ENCODE measurements around the gene HIVEP3. TPM values are rescaled to one million over a fixed set of nuclear protein-coding genes. Genes with fewer than 3 reads are reported as not detected.

HIVEP3 gene
- total RNA-seq, 1 experiment from 2014 or later: 6.0 TPM

- ATAC-seq (no peak), DNase-seq (ENCODE audit: low read depth, low spot score) (no peak)
- intact Hi-C loops (cut with micrococcal nuclease; ENCODE audit: unreplicated experiment): no loop called here
- no peaks in the 10 kb centered on the region for H3K27me3 ChIP-seq (ENCODE audit: control insufficient read depth, insufficient read depth, low read length)
- no peaks in the 10 kb centered on the region for H3K9me3 ChIP-seq (ENCODE audit: control insufficient read depth, insufficient read depth, low read depth, low read length)
- no peaks in the 10 kb centered on the region for H3K36me3 ChIP-seq (ENCODE audit: control insufficient read depth, insufficient read depth, low read length)
- H3K27ac ChIP-seq (ENCODE audit: low read length): no peak overlapping the region
- ChIA-PET POLR2A (no interaction called here), CTCF (no interaction called here)
- no TSS peak for BruUV-seq (replicated peaks)
- in situ Hi-C loops (cut with HindIII; ENCODE audit: low pct_unique_long_range_greater_than_20kb, low sequenced_read_pairs): no loop called here
- H3K4me3 ChIP-seq (ENCODE audit: low read depth in 2 of 2, low read length in 2 of 2): no peak overlapping the region
- TF ChIP-seq, protein P1, sequence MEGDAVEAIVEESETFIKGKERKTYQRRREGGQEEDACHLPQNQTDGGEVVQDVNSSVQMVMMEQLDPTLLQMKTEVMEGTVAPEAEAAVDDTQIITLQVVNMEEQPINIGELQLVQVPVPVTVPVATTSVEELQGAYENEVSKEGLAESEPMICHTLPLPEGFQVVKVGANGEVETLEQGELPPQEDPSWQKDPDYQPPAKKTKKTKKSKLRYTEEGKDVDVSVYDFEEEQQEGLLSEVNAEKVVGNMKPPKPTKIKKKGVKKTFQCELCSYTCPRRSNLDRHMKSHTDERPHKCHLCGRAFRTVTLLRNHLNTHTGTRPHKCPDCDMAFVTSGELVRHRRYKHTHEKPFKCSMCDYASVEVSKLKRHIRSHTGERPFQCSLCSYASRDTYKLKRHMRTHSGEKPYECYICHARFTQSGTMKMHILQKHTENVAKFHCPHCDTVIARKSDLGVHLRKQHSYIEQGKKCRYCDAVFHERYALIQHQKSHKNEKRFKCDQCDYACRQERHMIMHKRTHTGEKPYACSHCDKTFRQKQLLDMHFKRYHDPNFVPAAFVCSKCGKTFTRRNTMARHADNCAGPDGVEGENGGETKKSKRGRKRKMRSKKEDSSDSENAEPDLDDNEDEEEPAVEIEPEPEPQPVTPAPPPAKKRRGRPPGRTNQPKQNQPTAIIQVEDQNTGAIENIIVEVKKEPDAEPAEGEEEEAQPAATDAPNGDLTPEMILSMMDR (IDR thresholded peaks at IDR 0.05): no peak
- no peak for TF ChIP-seq SIN3A (IDR thresholded peaks at IDR 0.05; ENCODE audit: borderline replicate concordance, insufficient read depth, low read depth, low read length)
- TF ChIP-seq, protein P2, sequence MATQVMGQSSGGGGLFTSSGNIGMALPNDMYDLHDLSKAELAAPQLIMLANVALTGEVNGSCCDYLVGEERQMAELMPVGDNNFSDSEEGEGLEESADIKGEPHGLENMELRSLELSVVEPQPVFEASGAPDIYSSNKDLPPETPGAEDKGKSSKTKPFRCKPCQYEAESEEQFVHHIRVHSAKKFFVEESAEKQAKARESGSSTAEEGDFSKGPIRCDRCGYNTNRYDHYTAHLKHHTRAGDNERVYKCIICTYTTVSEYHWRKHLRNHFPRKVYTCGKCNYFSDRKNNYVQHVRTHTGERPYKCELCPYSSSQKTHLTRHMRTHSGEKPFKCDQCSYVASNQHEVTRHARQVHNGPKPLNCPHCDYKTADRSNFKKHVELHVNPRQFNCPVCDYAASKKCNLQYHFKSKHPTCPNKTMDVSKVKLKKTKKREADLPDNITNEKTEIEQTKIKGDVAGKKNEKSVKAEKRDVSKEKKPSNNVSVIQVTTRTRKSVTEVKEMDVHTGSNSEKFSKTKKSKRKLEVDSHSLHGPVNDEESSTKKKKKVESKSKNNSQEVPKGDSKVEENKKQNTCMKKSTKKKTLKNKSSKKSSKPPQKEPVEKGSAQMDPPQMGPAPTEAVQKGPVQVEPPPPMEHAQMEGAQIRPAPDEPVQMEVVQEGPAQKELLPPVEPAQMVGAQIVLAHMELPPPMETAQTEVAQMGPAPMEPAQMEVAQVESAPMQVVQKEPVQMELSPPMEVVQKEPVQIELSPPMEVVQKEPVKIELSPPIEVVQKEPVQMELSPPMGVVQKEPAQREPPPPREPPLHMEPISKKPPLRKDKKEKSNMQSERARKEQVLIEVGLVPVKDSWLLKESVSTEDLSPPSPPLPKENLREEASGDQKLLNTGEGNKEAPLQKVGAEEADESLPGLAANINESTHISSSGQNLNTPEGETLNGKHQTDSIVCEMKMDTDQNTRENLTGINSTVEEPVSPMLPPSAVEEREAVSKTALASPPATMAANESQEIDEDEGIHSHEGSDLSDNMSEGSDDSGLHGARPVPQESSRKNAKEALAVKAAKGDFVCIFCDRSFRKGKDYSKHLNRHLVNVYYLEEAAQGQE (IDR thresholded peaks at IDR 0.05; ENCODE audit: insufficient read depth in 1 of 2, low read depth in 2 of 2, low read length in 1 of 2): no peak
- TF ChIP-seq TCF7L2 (IDR thresholded peaks at IDR 0.05; ENCODE audit: low read depth, low read length): no peak
- no peak for TF ChIP-seq POLR2AphosphoS5 (IDR thresholded peaks at IDR 0.05; ENCODE audit: low read depth, low read length)
- H3K4me1 ChIP-seq (ENCODE audit: control insufficient read depth, insufficient read depth, low read length): no peaks in the 10 kb centered on the region
Observed at GRCh38 chr1:41617336-41617735, 301.4 kb downstream of the HIVEP3 start.

GRCh38 chr1:41616563-41616962 lies 302.2 kb downstream of the HIVEP3 start:
- no peak overlapping the region for H3K4me3 ChIP-seq (ENCODE audit: low read depth in 2 of 2, low read length in 2 of 2)
- ATAC-seq: no peak
- DNase-seq (ENCODE audit: low read depth, low spot score): no peak
- H3K36me3 ChIP-seq (ENCODE audit: control insufficient read depth, insufficient read depth, low read length): no peaks in the 10 kb centered on the region
- H3K9me3 ChIP-seq (ENCODE audit: control insufficient read depth, insufficient read depth, low read depth, low read length): no peaks in the 10 kb centered on the region
- ChIA-PET CTCF (no interaction called here), POLR2A (no interaction called here)
- no peak overlapping the region for H3K27ac ChIP-seq (ENCODE audit: low read length)
- H3K27me3 ChIP-seq (ENCODE audit: control insufficient read depth, insufficient read depth, low read length): no peaks in the 10 kb centered on the region
- TF ChIP-seq, protein P1 (IDR thresholded peaks at IDR 0.05): no peak
- TF ChIP-seq POLR2AphosphoS5 (IDR thresholded peaks at IDR 0.05; ENCODE audit: low read depth, low read length) (no peak), SIN3A (IDR thresholded peaks at IDR 0.05; ENCODE audit: borderline replicate concordance, insufficient read depth, low read depth, low read length) (no peak), TCF7L2 (IDR thresholded peaks at IDR 0.05; ENCODE audit: low read depth, low read length) (no peak)
- TF ChIP-seq, protein P2 (IDR thresholded peaks at IDR 0.05; ENCODE audit: insufficient read depth in 1 of 2, low read depth in 2 of 2, low read length in 1 of 2): no peak
- no TSS peak for BruUV-seq (replicated peaks)
- intact Hi-C loops (cut with micrococcal nuclease; ENCODE audit: unreplicated experiment): no loop called here
- in situ Hi-C loops (cut with HindIII; ENCODE audit: low pct_unique_long_range_greater_than_20kb, low sequenced_read_pairs): no loop called here
- no peaks in the 10 kb centered on the region for H3K4me1 ChIP-seq (ENCODE audit: control insufficient read depth, insufficient read depth, low read length)

Measured in Panc1 (cell line).